H1 (cell line): ENCODE data around the gene SHMT1. TPM values are rescaled to one million over a fixed set of nuclear protein-coding genes. Genes with fewer than 3 reads are reported as not detected.

Source experiments
- CTCF ChIA-PET: fragments of 300-600 bp; sonication (Branson Sonifier 250); formaldehyde crosslinking; loops from one replicate; lab custom pipeline; 2021; ENCODE audit not compliant: partially characterized antibody; lab: Charles Lee
- POLR2A ChIA-PET: fragments of 300-600 bp; sonication (Branson Sonifier 250); formaldehyde crosslinking; loops from one replicate; lab custom pipeline; 2021; ENCODE audit warnings: inconsistent platforms; ENCODE audit not compliant: partially characterized antibody; lab: Charles Lee
- DNase-seq, 2 experiments: peaks; one replicate each; pipeline versions ENCODE4 v3.0.0 to v3.0.0-alpha.2; 2010 to 2022; ENCODE audit warnings: low spot score in 2 of 2, low read depth in 1 of 2, mixed read lengths in 1 of 2
- FAIRE-seq: peaks from 2 replicates; lab custom pipeline; 2011; peaks lifted over from hg19 to GRCh38; lab: Jason Lieb, UNC
- H2AFZ ChIP-seq: 2 replicates; pipeline ENCODE4 v1.8.1; 2012; ENCODE audit warnings: low read length, inconsistent platforms
- H2AK5ac ChIP-seq: 2 replicates; pipeline ENCODE4 v1.6.1; 2013; ENCODE audit warnings: low read depth, low read length
- H2BK120ac ChIP-seq: replicated peaks from 2 replicates; pipeline ENCODE3; 2013; ENCODE audit warnings: low read depth, low read length, inconsistent platforms
- H2BK12ac ChIP-seq: 2 replicates; pipeline ENCODE4 v1.6.1; 2013; ENCODE audit warnings: low read depth, low read length
- H2BK15ac ChIP-seq: 2 replicates; pipeline ENCODE4 v1.6.1; 2013; ENCODE audit warnings: low read length
- H2BK20ac ChIP-seq: 2 replicates; pipeline ENCODE4 v1.6.1; 2013; ENCODE audit warnings: low read length
- H2BK5ac ChIP-seq: 2 replicates; pipeline ENCODE4 v1.6.1; 2013; ENCODE audit warnings: low read depth, low read length
- H3K14ac ChIP-seq: 2 replicates; pipeline ENCODE4 v1.6.1; 2013; ENCODE audit warnings: inconsistent platforms; ENCODE audit not compliant: insufficient read length
- H3K18ac ChIP-seq: 2 replicates; pipeline ENCODE4 v1.6.1; 2013; ENCODE audit warnings: low read length; ENCODE audit errors: extremely low read depth
- H3K23ac ChIP-seq: 2 replicates; pipeline ENCODE4 v1.6.1; 2013; ENCODE audit warnings: inconsistent platforms; ENCODE audit not compliant: insufficient read length
- H3K23me2 ChIP-seq: 2 replicates; pipeline ENCODE4 v1.6.1; 2013; ENCODE audit warnings: low read depth, low read length
- H3K27ac ChIP-seq: 2 replicates; pipeline ENCODE4 v1.6.1; 2011; ENCODE audit warnings: low read depth, low read length, inconsistent platforms
- H3K27me3 ChIP-seq, 4 experiments: replicated peaks in 1 of 4; 1 replicate in 1 of 4; 2 replicates in 3 of 4; pipeline versions ENCODE4 v1.6.1 to v1.8.1; 2011 to 2013; ENCODE audit warnings: low read length in 3 of 4, mild to moderate bottlenecking in 3 of 4, inconsistent platforms in 2 of 4, mixed read lengths in 2 of 4, moderate library complexity in 1 of 4; ENCODE audit not compliant: control insufficient read depth in 3 of 4, insufficient read depth in 3 of 4; ENCODE audit errors: extremely low read depth in 1 of 4
- H3K36me3 ChIP-seq, 4 experiments: 2 replicates each; pipeline versions ENCODE4 v1.6.1 to v1.8.1; 2011 to 2013; ENCODE audit warnings: mild to moderate bottlenecking in 4 of 4, low read length in 3 of 4, moderate library complexity in 2 of 4, control low read depth in 1 of 4, inconsistent platforms in 1 of 4; ENCODE audit not compliant: insufficient read depth in 4 of 4, control insufficient read depth in 2 of 4
- H3K4ac ChIP-seq: replicated peaks from 2 replicates; pipeline ENCODE3; 2013; ENCODE audit warnings: low read length, low read depth, mixed read lengths, inconsistent platforms; ENCODE audit not compliant: insufficient read length
- H3K4me1 ChIP-seq, 4 experiments: replicated peaks in 1 of 4; 1 replicate in 1 of 4; 2 replicates in 3 of 4; pipeline versions ENCODE4 v1.6.1 to v1.8.1; 2011 to 2013; ENCODE audit warnings: low read length in 3 of 4, inconsistent platforms in 2 of 4, mixed read lengths in 1 of 4; ENCODE audit not compliant: insufficient read depth in 4 of 4, control insufficient read depth in 3 of 4
- H3K4me2 ChIP-seq, 2 experiments: 2 replicates each; pipeline versions ENCODE4 v1.6.1 to v1.8.1; 2011 to 2013; ENCODE audit warnings: low read depth in 2 of 2, low read length in 2 of 2, control low read depth in 1 of 2, inconsistent platforms in 1 of 2, mild to moderate bottlenecking in 1 of 2; ENCODE audit not compliant: insufficient read depth in 1 of 2
- H3K4me3 ChIP-seq, 4 experiments: fragments of 200-600, 300-600 bp in 1 of 4; sonication (generic), shearing (Covaris generic), sonication (Bioruptor Twin) in 1 of 4; 2 replicates each; pipeline versions ENCODE4 v1.5.1 to v1.8.1; 2011 to 2016; ENCODE audit warnings: low read length in 4 of 4, low read depth in 3 of 4, control low read depth in 2 of 4, inconsistent platforms in 2 of 4, mild to moderate bottlenecking in 2 of 4, mixed read lengths in 1 of 4, moderate library complexity in 1 of 4; ENCODE audit not compliant: insufficient read depth in 2 of 4; ENCODE audit errors: extremely low read depth in 1 of 4
- H3K56ac ChIP-seq: replicated peaks from 2 replicates; pipeline ENCODE3; 2013; ENCODE audit warnings: low read depth, mild to moderate bottlenecking, mixed read lengths, low read length, inconsistent platforms; ENCODE audit not compliant: insufficient read length
- H3K79me1 ChIP-seq: 2 replicates; pipeline ENCODE4 v1.6.1; 2013; ENCODE audit warnings: low read depth, low read length, control low read depth
- H3K79me2 ChIP-seq, 2 experiments: 2 replicates each; pipeline versions ENCODE4 v1.6.1 to v1.8.1; 2012 to 2013; ENCODE audit warnings: low read length in 2 of 2, mild to moderate bottlenecking in 2 of 2, inconsistent platforms in 1 of 2; ENCODE audit not compliant: insufficient read depth in 2 of 2, control insufficient read depth in 1 of 2
- H3K9ac ChIP-seq, 4 experiments: replicated peaks in 1 of 4; 1 replicate in 1 of 4; 2 replicates in 3 of 4; pipeline versions ENCODE4 v1.6.1 to v1.8.1; 2011 to 2013; ENCODE audit warnings: low read depth in 3 of 4, low read length in 3 of 4, control low read depth in 2 of 4, mild to moderate bottlenecking in 2 of 4, moderate library complexity in 2 of 4, inconsistent platforms in 1 of 4; ENCODE audit errors: extremely low read depth in 1 of 4
- H3K9me3 ChIP-seq, 2 experiments: 2 replicates each; pipeline versions ENCODE4 v1.6.1 to v1.8.1; 2012 to 2013; ENCODE audit warnings: mild to moderate bottlenecking in 2 of 2, moderate library complexity in 2 of 2, control low read depth in 1 of 2, inconsistent platforms in 1 of 2, low read depth in 1 of 2, low read length in 1 of 2, mixed read lengths in 1 of 2; ENCODE audit not compliant: insufficient read depth in 2 of 2
- H4K20me1 ChIP-seq, 2 experiments: replicated peaks in 1 of 2; 2 replicates each; pipeline versions ENCODE3 to v1.8.1; 2011 to 2013; ENCODE audit warnings: inconsistent platforms in 2 of 2, low read length in 2 of 2, mild to moderate bottlenecking in 1 of 2; ENCODE audit not compliant: insufficient read depth in 2 of 2, control insufficient read depth in 1 of 2
- H4K5ac ChIP-seq: 2 replicates; pipeline ENCODE4 v1.6.1; 2013; ENCODE audit warnings: low read length, low read depth, mixed read lengths, inconsistent platforms; ENCODE audit not compliant: insufficient read length
- H4K8ac ChIP-seq: 2 replicates; pipeline ENCODE4 v1.8.0; 2013; ENCODE audit warnings: mild to moderate bottlenecking, moderate library complexity, low read length, inconsistent platforms; ENCODE audit not compliant: insufficient read depth; ENCODE audit errors: extremely low read depth
- H4K91ac ChIP-seq: replicated peaks from 2 replicates; pipeline ENCODE3; 2013; ENCODE audit warnings: low read length, mixed read lengths, inconsistent platforms; ENCODE audit not compliant: insufficient read length
- CEBPB ChIP-seq: IDR thresholded peaks from 2 replicates; pipeline ENCODE4 v1.6.1; 2012; ENCODE audit warnings: low read depth, low read length
- CTBP2 ChIP-seq: IDR thresholded peaks from 2 replicates; pipeline ENCODE4 v1.7.0; 2011; ENCODE audit warnings: borderline replicate concordance, mild to moderate bottlenecking, moderate library complexity, mixed read lengths, low read length; ENCODE audit not compliant: insufficient read depth, insufficient read length
- POLR2AphosphoS5 ChIP-seq: IDR thresholded peaks from 2 replicates; pipeline ENCODE4 v1.6.1; 2011; ENCODE audit warnings: low read depth, low read length
- RAD21 ChIP-seq, 2 experiments: IDR thresholded peaks in 1 of 2; conservative IDR thresholded peaks in 1 of 2; 2 replicates each; pipeline ENCODE4 v1.6.1; 2011; ENCODE audit warnings: low read depth in 2 of 2, low read length in 2 of 2, improper control_type of control experiment in 1 of 2, inconsistent platforms in 1 of 2, mild to moderate bottlenecking in 1 of 2, moderate library complexity in 1 of 2
- WGBS, 2 experiments: shearing (Covaris generic) in 1 of 2; methylation state at CpG; one replicate each; pipeline versions ENCODE4 v1.1.6 to v1.1.7; 2013 to 2015; ENCODE audit warnings: low lambda C conversion rate in 2 of 2, mixed read lengths in 2 of 2, inconsistent platforms in 1 of 2, low coverage in 1 of 2, missing lambda C conversion rate in 1 of 2; ENCODE audit not compliant: insufficient replicate concordance in 2 of 2, insufficient coverage in 1 of 2, insufficient read length in 1 of 2; ENCODE audit errors: extremely low coverage in 1 of 2, missing lambda C conversion rate in 1 of 2; 5-methylcytosine and 5-hydroxymethylcytosine counted together
- polyA plus RNA-seq, 7 experiments: library from polyadenylated mRNA; depleted of rRNA in 3 of 7; stranded (reverse) in 5 of 7; unstranded in 2 of 7; fragments of >200 nt in 5 of 7; fragments of 200-250 nt in 2 of 7; gene quantifications; 1 replicate in 5 of 7; 2 replicates in 1 of 7; 4 replicates in 1 of 7; pipeline versions ENCODE4 v1.2.1 to v1.2.3, GENCODE V29; 2011 to 2013; ENCODE audit warnings: missing spikeins in 2 of 7, mixed read lengths in 2 of 7
- total RNA-seq: library from RNA; stranded (reverse); fragmentation: NEBNext Ultra II Directional; extraction: Animal tissue kit (Norgen Biotek cat#: 25700); gene quantifications from 2 replicates; pipeline ENCODE4 v1.2.1, GENCODE V29; 2021

Gene SHMT1
- total and polyA plus RNA-seq, 2 of the 8 experiments (the other 6 are each of a cell fraction or from before 2014, with no cell fraction given), result 30.7 to 39.3 TPM

DNA sequence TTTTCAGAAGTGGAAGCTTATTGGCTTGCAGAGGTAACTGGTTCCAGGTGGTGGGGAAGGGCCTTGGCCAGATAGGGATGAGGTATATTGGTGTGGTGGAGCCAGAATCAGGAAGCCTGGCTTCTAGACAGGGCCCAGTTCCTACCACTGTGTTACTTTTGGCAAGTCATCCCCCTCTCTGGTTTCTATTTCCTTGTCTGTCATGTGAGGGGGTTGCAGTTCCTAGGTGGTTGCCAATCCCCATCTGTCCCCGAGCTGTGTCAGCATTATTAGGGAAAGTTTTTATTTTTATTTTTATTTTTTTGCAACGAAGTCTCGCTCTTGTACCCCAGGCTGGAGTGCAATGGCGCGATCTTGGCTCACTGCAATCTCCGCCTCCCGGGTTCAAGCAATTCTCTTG lies 45.2 kb downstream of the SHMT1 start:
- Histone ChIP-seq H4K20me1 (peaks cover 12 to 32% of the 10 kb centered on the region in 2 experiments), H3K4me2 (peak overlapping the region; percentile 13 to 14; a peak in 2 of 4 replicates), H2AFZ (no peak overlapping the region), H3K4me1 (peaks cover 0 to 12% (median 4%) of the 10 kb centered on the region in 4 experiments; a peak in 5 of 7 replicates), H3K27me3 (no peaks in the 10 kb centered on the region), H2AK5ac (no peak overlapping the region), H2BK15ac (no peak overlapping the region), H3K23ac (no peak overlapping the region), H4K5ac (no peak overlapping the region), H3K4me3 (no peak overlapping the region; a peak in 2 of 8 replicates), H2BK12ac (no peak overlapping the region), H3K23me2 (peaks cover 7% of the 10 kb centered on the region), H4K8ac (no peak overlapping the region), H2BK5ac (no peak overlapping the region), H3K79me1 (peaks cover 28% of the 10 kb centered on the region), H3K27ac (no peak overlapping the region), H3K4ac (no peak overlapping the region), H2BK20ac (no peak overlapping the region), H3K36me3 (peaks cover 3 to 10% (median 6%) of the 10 kb centered on the region in 4 experiments; a peak in 5 of 8 replicates), H2BK120ac (no peak overlapping the region), H3K79me2 (peaks cover 19 to 62% of the 10 kb centered on the region in 2 experiments), H3K18ac (no peak overlapping the region), H3K56ac (no peak overlapping the region), H3K9me3 (no peaks in the 10 kb centered on the region), H4K91ac (no peak overlapping the region), H3K9ac (0 out of 7 replicates have a peak overlapping the region, but pooled peaks of 1 of the 4 experiments have one; percentile 30), H3K14ac (no peak overlapping the region)
- DNase-seq (no peak), FAIRE-seq (no peak)
- ChIA-PET POLR2A (interaction anchor here (1.3 to 8.8 kb wide), 2 partner anchors 10 to 14 kb away, joined by 3 to 52 read pairs; no protein-coding TSS in a partner anchor), CTCF (interaction anchor here (1.3 kb wide), 1 partner anchor 15 kb away, joined by 3 read pairs; no protein-coding TSS in a partner anchor)
- 96% methylated on average over 7 of the region's 7 CpGs; no CpG with 5 or more reads in 1 of the 2 experiments for WGBS, 2 experiments
- TF ChIP-seq POLR2AphosphoS5 (no peak), CEBPB (no peak), CTBP2 (no peak), RAD21 (IDR thresholded peaks at IDR 0.05 in 1 of 2, conservative IDR thresholded peaks at IDR 0.05 in 1 of 2; ENCODE audit: low read depth in 2 of 2, low read length in 2 of 2) (no peak)
